IMR-90 (cell line): ENCODE data around the gene LUC7L3. TPM values are rescaled to one million over a fixed set of nuclear protein-coding genes. Genes with fewer than 3 reads are reported as not detected.
A peak's percentile ranks its signal among the peaks of the same experiment; 100 is the strongest.

Experiments used
- ATAC-seq: fragments of 200-7000 bp; cut with Tn5 transposase; 2 replicates; pipeline ENCODE4 v1.9.1; 2020; ENCODE audit warnings: low read depth, mild to moderate bottlenecking, moderate library complexity
- BruUV-seq: library from RNA; stranded (reverse); fragments of 400-500 nt; replicated peaks from 2 replicates; lab custom pipeline; 2021; lab: Mats Ljungman, UMichigan
- CTCF ChIA-PET: fragments of 300-600 bp; formaldehyde crosslinking; extraction: SDS; loops from one replicate; lab custom pipeline; 2021; ENCODE audit warnings: antibody characterized with exemption; lab: Yijun Ruan, JAX
- POLR2A ChIA-PET: fragments of 300-600 bp; sonication (Branson Sonifier 250); formaldehyde crosslinking; loops from one replicate; lab custom pipeline; 2022; ENCODE audit warnings: antibody characterized with exemption; ENCODE audit not compliant: unreplicated experiment; lab: Charles Lee
- DNase-seq: peaks from one replicate; pipeline ENCODE4 v3.0.0; 2013
- H2AFZ ChIP-seq: replicated peaks from 2 replicates; pipeline ENCODE3; 2013; ENCODE audit warnings: low read length, mild to moderate bottlenecking; ENCODE audit not compliant: poor library complexity
- H2AK5ac ChIP-seq: 2 replicates; pipeline ENCODE4 v1.6.1; 2013; ENCODE audit warnings: low read depth, low read length, inconsistent platforms
- H2AK9ac ChIP-seq: replicated peaks from 2 replicates; pipeline ENCODE3; 2013; ENCODE audit warnings: mild to moderate bottlenecking, low read depth, low read length, moderate library complexity; ENCODE audit not compliant: poor library complexity
- H2BK120ac ChIP-seq: 2 replicates; pipeline ENCODE4 v1.6.1; 2013; ENCODE audit warnings: low read depth, low read length, inconsistent platforms
- H2BK15ac ChIP-seq: 3 replicates; pipeline ENCODE4 v1.6.1; 2013; ENCODE audit warnings: low read depth, low read length, inconsistent platforms
- H2BK20ac ChIP-seq: 2 replicates; pipeline ENCODE4 v1.6.1; 2013; ENCODE audit warnings: low read depth, mild to moderate bottlenecking, inconsistent platforms, low read length, moderate library complexity
- H2BK5ac ChIP-seq: 2 replicates; pipeline ENCODE4 v1.6.1; 2013; ENCODE audit warnings: mild to moderate bottlenecking, low read depth, low read length, inconsistent platforms; ENCODE audit not compliant: poor library complexity, severe bottlenecking
- H3K14ac ChIP-seq: replicated peaks from 2 replicates; pipeline ENCODE4 v1.6.1; 2013; ENCODE audit warnings: low read depth, low read length, inconsistent platforms
- H3K18ac ChIP-seq: 2 replicates; pipeline ENCODE4 v1.6.1; 2013; ENCODE audit warnings: low read depth, low read length, control low read depth
- H3K23ac ChIP-seq: 2 replicates; pipeline ENCODE4 v1.6.1; 2013; ENCODE audit warnings: low read depth, low read length, inconsistent platforms
- H3K27ac ChIP-seq: 2 replicates; pipeline ENCODE4 v1.5.1; 2013; ENCODE audit warnings: mild to moderate bottlenecking, control low read depth, low read length; ENCODE audit not compliant: insufficient read depth
- H3K27me3 ChIP-seq: 2 replicates; pipeline ENCODE4 v1.6.1; 2013; ENCODE audit warnings: low read length; ENCODE audit not compliant: control insufficient read depth, insufficient read depth
- H3K36me3 ChIP-seq: 2 replicates; pipeline ENCODE4 v1.6.1; 2013; ENCODE audit warnings: low read length, mixed read lengths; ENCODE audit not compliant: control insufficient read depth, insufficient read depth
- H3K4ac ChIP-seq: 2 replicates; pipeline ENCODE4 v1.6.1; 2013; ENCODE audit warnings: low read depth, low read length, inconsistent platforms
- H3K4me1 ChIP-seq: 2 replicates; pipeline ENCODE4 v1.6.1; 2013; ENCODE audit warnings: low read length, mixed read lengths; ENCODE audit not compliant: control insufficient read depth, insufficient read depth
- H3K4me2 ChIP-seq: 2 replicates; pipeline ENCODE4 v1.6.1; 2013; ENCODE audit warnings: low read depth, mild to moderate bottlenecking, control low read depth, low read length, moderate library complexity
- H3K4me3 ChIP-seq: 2 replicates; pipeline ENCODE4 v1.5.1; 2013; ENCODE audit warnings: low read depth, mild to moderate bottlenecking, control low read depth, low read length, moderate library complexity; ENCODE audit not compliant: insufficient read depth
- H3K56ac ChIP-seq: 2 replicates; pipeline ENCODE4 v1.6.1; 2013; ENCODE audit warnings: low read length, inconsistent platforms; ENCODE audit not compliant: insufficient read depth; ENCODE audit errors: extremely low read depth
- H3K79me1 ChIP-seq, 2 experiments: 2 replicates each; pipeline ENCODE4 v1.6.1; 2013; ENCODE audit warnings: low read length in 2 of 2, inconsistent platforms in 1 of 2, low read depth in 1 of 2
- H3K9ac ChIP-seq: 2 replicates; pipeline ENCODE4 v1.6.1; 2013; ENCODE audit warnings: low read depth, low read length, control low read depth
- H3K9me1 ChIP-seq: 2 replicates; pipeline ENCODE4 v1.6.1; 2013; ENCODE audit warnings: low read length, inconsistent platforms; ENCODE audit not compliant: insufficient read depth
- H3K9me3 ChIP-seq: 2 replicates; pipeline ENCODE4 v1.6.1; 2013; ENCODE audit warnings: low read length; ENCODE audit not compliant: control insufficient read depth, insufficient read depth
- H4K20me1 ChIP-seq: 2 replicates; pipeline ENCODE4 v1.6.1; 2013; ENCODE audit warnings: low read length, inconsistent platforms; ENCODE audit not compliant: insufficient read depth
- H4K5ac ChIP-seq: 2 replicates; pipeline ENCODE4 v1.6.1; 2013; ENCODE audit warnings: mild to moderate bottlenecking, low read depth, low read length, control low read depth
- H4K8ac ChIP-seq, 2 experiments: 2 replicates each; pipeline ENCODE4 v1.6.1; 2013; ENCODE audit warnings: low read depth in 2 of 2, low read length in 2 of 2, control low read depth in 1 of 2, inconsistent platforms in 1 of 2
- H4K91ac ChIP-seq: 2 replicates; pipeline ENCODE4 v1.6.1; 2013; ENCODE audit warnings: low read depth, low read length, inconsistent platforms; ENCODE audit not compliant: insufficient read depth
- BHLHE40 ChIP-seq: fragments of 150-350 bp; IDR thresholded peaks from 2 replicates; pipeline ENCODE4 v1.6.1; 2016; ENCODE audit warnings: mild to moderate bottlenecking, low read depth, low read length
- CEBPB ChIP-seq: IDR thresholded peaks from 2 replicates; pipeline ENCODE4 v1.6.1; 2012; ENCODE audit warnings: low read depth, low read length, improper control_type of control experiment
- MAFK ChIP-seq: IDR thresholded peaks from 2 replicates; pipeline ENCODE4 v1.6.1; 2012; ENCODE audit warnings: low read depth, low read length, improper control_type of control experiment
- MAZ ChIP-seq: IDR thresholded peaks from 2 replicates; pipeline ENCODE4 v1.6.1; 2012; ENCODE audit warnings: low read depth, mild to moderate bottlenecking, low read length, improper control_type of control experiment, moderate library complexity, borderline replicate concordance
- MXI1 ChIP-seq: IDR thresholded peaks from 2 replicates; pipeline ENCODE4 v1.6.1; 2012; ENCODE audit warnings: low read depth, mild to moderate bottlenecking, low read length, moderate library complexity, borderline replicate concordance
- NFE2L2 ChIP-seq: fragments of 150-350 bp; IDR thresholded peaks from 2 replicates; pipeline ENCODE4 v1.6.1; 2016; ENCODE audit warnings: low read depth, mild to moderate bottlenecking, low read length
- POLR2A ChIP-seq: IDR thresholded peaks from 2 replicates; pipeline ENCODE4 v1.6.1; 2012; ENCODE audit warnings: mild to moderate bottlenecking, low read depth, low read length
- RFX5 ChIP-seq: IDR thresholded peaks from 2 replicates; pipeline ENCODE4 v1.8.0; 2012; ENCODE audit warnings: low read depth, mild to moderate bottlenecking, low read length, moderate library complexity
- SMC3 ChIP-seq: fragments of 150-350 bp; IDR thresholded peaks from 2 replicates; pipeline ENCODE4 v1.6.1; 2016; ENCODE audit warnings: low read depth, mild to moderate bottlenecking, antibody characterized with exemption, low read length, moderate library complexity
- whole genome bisulfite sequencing, 2 experiments: methylation state at CpG; one replicate each; pipeline versions ENCODE4 v1.1.5 to v1.1.7; 2013; ENCODE audit warnings: missing lambda C conversion rate in 2 of 2; ENCODE audit not compliant: insufficient read length in 1 of 2; ENCODE audit errors: extremely low coverage in 2 of 2; 5-methylcytosine and 5-hydroxymethylcytosine counted together
- dilution Hi-C: fragments of 300-500 bp; cut with HindIII; formaldehyde crosslinking; loops from one replicate; pipeline ENCODE4 v1.14.3; 2018; ENCODE audit warnings: low sequenced_read_pairs; ENCODE audit not compliant: unreplicated experiment
- in situ Hi-C: fragments of 300-500 bp; cut with MboI; formaldehyde crosslinking; loops from 3 replicates; pipeline ENCODE4 v1.14.3; 2019; ENCODE audit warnings: low sequenced_read_pairs, inconsistent platforms, mixed read lengths
- intact Hi-C: fragments of 100-400 bp; cut with micrococcal nuclease; formaldehyde crosslinking; loops from 2 replicates; pipeline ENCODE4 v1.10.0; 2022
- polyA plus RNA-seq, 3 experiments: library from polyadenylated mRNA; depleted of rRNA; stranded (reverse); fragments of >200 nt; gene quantifications; 2 replicates each; pipeline ENCODE4 v1.2.3, GENCODE V29; 2012; ENCODE audit warnings: low replicate concordance in 1 of 3
- total RNA-seq: library from RNA; depleted of rRNA; stranded (reverse); fragments of >200 nt; gene quantifications from 2 replicates; pipeline ENCODE4 v1.2.3, GENCODE V29; 2012
- TF ChIP-seq, protein P1 (sequence below): conservative IDR thresholded peaks from 2 replicates; pipeline ENCODE4 v1.5.1; 2012; ENCODE audit warnings: mild to moderate bottlenecking, low read depth, low read length, improper control_type of control experiment

Gene LUC7L3
- total and polyA plus RNA-seq, 2 of the 4 experiments (the other 2 are of a cell fraction), result 17.7 to 44.7 TPM

DNA sequence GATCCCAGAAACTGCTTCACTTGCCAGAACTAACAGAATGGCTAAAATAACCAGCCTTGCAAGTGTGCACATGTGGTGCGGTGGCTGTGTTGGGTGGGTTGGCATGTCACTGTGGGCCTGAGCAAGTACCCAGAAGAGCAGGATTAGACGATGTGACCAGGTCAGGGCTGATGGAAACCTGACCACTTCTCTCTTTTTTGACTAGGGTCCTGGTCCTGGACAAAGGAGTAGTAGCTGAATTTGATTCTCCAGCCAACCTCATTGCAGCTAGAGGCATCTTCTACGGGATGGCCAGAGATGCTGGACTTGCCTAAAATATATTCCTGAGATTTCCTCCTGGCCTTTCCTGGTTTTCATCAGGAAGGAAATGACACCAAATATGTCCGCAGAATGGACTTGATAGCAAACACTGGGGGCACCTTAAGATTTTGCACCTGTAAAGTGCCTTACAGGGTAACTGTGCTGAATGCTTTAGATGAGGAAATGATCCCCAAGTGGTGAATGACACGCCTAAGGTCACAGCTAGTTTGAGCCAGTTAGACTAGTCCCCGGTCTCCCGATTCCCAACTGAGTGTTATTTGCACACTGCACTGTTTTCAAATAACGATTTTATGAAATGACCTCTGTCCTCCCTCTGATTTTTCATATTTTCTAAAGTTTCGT is 28.4 kb upstream of the LUC7L3 start:
- Histone ChIP-seq H4K5ac (no peak overlapping the region), H2AK5ac (no peak overlapping the region), H4K8ac (no peak overlapping the region), H3K23ac (peak overlapping the region; percentile 35; the same call in 1 of the 2 replicates), H4K91ac (no peak overlapping the region), H3K27me3 (no peaks in the 10 kb centered on the region), H3K9me3 (no peaks in the 10 kb centered on the region), H3K9me1 (peaks cover 31% of the 10 kb centered on the region), H2BK15ac (no peak overlapping the region), H3K36me3 (peaks cover 8% of the 10 kb centered on the region), H2AFZ (no peak overlapping the region), H3K56ac (no peak overlapping the region), H3K27ac (no peak overlapping the region), H2BK5ac (no peak overlapping the region), H3K4me1 (peaks cover 56% of the 10 kb centered on the region), H3K4ac (peak overlapping the region; percentile 39; the same call in 1 of the 2 replicates), H3K18ac (no peak overlapping the region; the same call in 1 of the 2 replicates), H3K4me3 (no peak overlapping the region), H3K4me2 (no peak overlapping the region), H2BK20ac (no peak overlapping the region), H2AK9ac (no peak overlapping the region), H3K9ac (no peak overlapping the region), H3K79me1 (peaks cover 0 to 24% of the 10 kb centered on the region in 2 experiments; a peak in 2 of 4 replicates), H4K20me1 (peaks cover 4% of the 10 kb centered on the region; the same call in 1 of the 2 replicates), H2BK120ac (peak overlapping the region; percentile 12; the same call in 1 of the 2 replicates), H3K14ac (peak overlapping the region; percentile 3; the same call in 1 of the 2 replicates)
- no peak for TF ChIP-seq POLR2A
- TF ChIP-seq SMC3, result no peak
- TF ChIP-seq BHLHE40, result no peak
- no peak for TF ChIP-seq MXI1
- TF ChIP-seq RFX5, result no peak
- TF ChIP-seq MAFK, result no peak
- no peak for TF ChIP-seq MAZ
- TF ChIP-seq NFE2L2, result no peak
- TF ChIP-seq, protein P1, sequence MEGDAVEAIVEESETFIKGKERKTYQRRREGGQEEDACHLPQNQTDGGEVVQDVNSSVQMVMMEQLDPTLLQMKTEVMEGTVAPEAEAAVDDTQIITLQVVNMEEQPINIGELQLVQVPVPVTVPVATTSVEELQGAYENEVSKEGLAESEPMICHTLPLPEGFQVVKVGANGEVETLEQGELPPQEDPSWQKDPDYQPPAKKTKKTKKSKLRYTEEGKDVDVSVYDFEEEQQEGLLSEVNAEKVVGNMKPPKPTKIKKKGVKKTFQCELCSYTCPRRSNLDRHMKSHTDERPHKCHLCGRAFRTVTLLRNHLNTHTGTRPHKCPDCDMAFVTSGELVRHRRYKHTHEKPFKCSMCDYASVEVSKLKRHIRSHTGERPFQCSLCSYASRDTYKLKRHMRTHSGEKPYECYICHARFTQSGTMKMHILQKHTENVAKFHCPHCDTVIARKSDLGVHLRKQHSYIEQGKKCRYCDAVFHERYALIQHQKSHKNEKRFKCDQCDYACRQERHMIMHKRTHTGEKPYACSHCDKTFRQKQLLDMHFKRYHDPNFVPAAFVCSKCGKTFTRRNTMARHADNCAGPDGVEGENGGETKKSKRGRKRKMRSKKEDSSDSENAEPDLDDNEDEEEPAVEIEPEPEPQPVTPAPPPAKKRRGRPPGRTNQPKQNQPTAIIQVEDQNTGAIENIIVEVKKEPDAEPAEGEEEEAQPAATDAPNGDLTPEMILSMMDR, result no peak
- no peak for TF ChIP-seq CEBPB
- ChIA-PET CTCF (interaction anchor here (2.4 kb wide), 1 partner anchor 140 kb away, joined by 9 read pairs; no protein-coding TSS in a partner anchor), POLR2A (no interaction called here)
- in situ Hi-C loops, result loop anchor here (5.0 to 10.0 kb wide), 2 partner anchors 144 to 206 kb away; partner anchors contain the start of gene SPATA20
- WGBS, 2 experiments, result 95% methylated on average over 4 of the region's 9 CpGs; no CpG with 5 or more reads in 1 of the 2 experiments
- intact Hi-C loops, result no loop called here
- ATAC-seq, result no peak
- no peak for DNase-seq
- BruUV-seq, result no TSS peak
- dilution Hi-C loops, result no loop called here
